ENCODE results near the gene NGLY1. TPM values are rescaled to one million over a fixed set of nuclear protein-coding genes. Genes with fewer than 3 reads are reported as not detected.
A peak's percentile ranks its signal among the peaks of the same experiment; 100 is the strongest.

Gene NGLY1, protein sequence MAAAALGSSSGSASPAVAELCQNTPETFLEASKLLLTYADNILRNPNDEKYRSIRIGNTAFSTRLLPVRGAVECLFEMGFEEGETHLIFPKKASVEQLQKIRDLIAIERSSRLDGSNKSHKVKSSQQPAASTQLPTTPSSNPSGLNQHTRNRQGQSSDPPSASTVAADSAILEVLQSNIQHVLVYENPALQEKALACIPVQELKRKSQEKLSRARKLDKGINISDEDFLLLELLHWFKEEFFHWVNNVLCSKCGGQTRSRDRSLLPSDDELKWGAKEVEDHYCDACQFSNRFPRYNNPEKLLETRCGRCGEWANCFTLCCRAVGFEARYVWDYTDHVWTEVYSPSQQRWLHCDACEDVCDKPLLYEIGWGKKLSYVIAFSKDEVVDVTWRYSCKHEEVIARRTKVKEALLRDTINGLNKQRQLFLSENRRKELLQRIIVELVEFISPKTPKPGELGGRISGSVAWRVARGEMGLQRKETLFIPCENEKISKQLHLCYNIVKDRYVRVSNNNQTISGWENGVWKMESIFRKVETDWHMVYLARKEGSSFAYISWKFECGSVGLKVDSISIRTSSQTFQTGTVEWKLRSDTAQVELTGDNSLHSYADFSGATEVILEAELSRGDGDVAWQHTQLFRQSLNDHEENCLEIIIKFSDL
- 10 to 100 TPM; 61.5 to 73.3 (median 68.6) TPM for total RNA-seq

DNA sequence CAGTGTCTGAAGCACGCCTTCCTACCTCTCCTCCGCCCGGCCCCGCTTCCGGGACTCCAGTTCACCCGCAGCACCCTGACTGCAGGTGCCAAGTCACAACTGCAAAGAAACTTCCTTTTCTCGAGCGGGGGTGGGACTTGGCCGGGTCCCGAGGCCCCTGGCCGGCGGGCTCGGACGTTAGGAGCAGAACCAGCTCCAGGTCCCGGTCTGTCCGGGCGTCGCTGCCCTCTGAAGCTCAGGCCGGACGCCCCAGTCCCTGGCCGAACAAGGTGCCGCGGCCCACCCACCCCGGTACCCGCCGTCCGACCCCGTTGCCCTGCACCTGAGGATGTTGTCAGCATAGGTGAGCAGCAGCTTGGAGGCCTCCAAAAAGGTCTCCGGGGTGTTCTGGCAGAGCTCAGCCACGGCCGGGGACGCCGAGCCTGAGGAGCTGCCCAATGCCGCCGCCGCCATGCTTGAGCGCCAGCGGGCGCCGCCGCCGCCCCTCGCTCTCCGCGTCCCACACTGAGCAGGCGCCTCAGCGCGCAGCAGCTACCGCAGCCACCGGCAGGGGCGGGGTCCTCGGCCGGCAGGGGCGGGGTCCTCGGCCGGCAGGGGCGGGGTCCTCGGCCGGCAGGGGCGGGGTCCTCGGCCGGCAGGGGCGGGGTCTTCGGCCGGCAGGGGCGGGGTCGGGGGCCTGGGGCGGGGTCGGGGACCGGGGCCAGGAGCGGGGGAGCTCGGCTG is at the start of gene NGLY1:
Gene NGLY1 (minus strand): TSS at position 506 of the 723 bp plus-strand sequence. CDS start 53 bp downstream, at position 453.
- peak; percentile 90 to 92 for ATAC-seq
- Histone ChIP-seq H3K27me3 (no peaks in the 10 kb centered on the region), H3K4me3 (peak within 1 kb of the TSS; percentile 87 to 97 (median 94)), H3K4me1 (peaks cover 15 to 22% of the 10 kb centered on the region in 2 donors), H3K27ac (peak within 1 kb of the TSS; percentile 91 to 97 (median 94)), H3K9me3 (no peaks in the 10 kb centered on the region), H3K36me3 (peaks cover 0 to 4% of the 10 kb centered on the region in 2 donors)
- peak; percentile 78 to 79 for DNase-seq
- intact Hi-C loops (cut with DNase I; ENCODE audit: low total_unique reads) (loop anchor here (2.0 to 10.0 kb wide), 4 partner anchors 118 to 356 kb away; partner anchors contain the start of genes RARB and TOP2B), in situ Hi-C loops (cut with MboI; ENCODE audit: low sequenced_read_pairs in 4 of 4) (loop anchor here in 3 of 4 donors (10.0 to 25.0 kb wide), 4 partner anchors 118 to 346 kb away; partner anchors contain the start of genes RARB (in 1 of the 3) and TOP2B (in 1 of the 3))
- TF ChIP-seq, protein P1, sequence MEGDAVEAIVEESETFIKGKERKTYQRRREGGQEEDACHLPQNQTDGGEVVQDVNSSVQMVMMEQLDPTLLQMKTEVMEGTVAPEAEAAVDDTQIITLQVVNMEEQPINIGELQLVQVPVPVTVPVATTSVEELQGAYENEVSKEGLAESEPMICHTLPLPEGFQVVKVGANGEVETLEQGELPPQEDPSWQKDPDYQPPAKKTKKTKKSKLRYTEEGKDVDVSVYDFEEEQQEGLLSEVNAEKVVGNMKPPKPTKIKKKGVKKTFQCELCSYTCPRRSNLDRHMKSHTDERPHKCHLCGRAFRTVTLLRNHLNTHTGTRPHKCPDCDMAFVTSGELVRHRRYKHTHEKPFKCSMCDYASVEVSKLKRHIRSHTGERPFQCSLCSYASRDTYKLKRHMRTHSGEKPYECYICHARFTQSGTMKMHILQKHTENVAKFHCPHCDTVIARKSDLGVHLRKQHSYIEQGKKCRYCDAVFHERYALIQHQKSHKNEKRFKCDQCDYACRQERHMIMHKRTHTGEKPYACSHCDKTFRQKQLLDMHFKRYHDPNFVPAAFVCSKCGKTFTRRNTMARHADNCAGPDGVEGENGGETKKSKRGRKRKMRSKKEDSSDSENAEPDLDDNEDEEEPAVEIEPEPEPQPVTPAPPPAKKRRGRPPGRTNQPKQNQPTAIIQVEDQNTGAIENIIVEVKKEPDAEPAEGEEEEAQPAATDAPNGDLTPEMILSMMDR (IDR thresholded peaks at IDR 0.05 in 4 of 5, conservative IDR thresholded peaks at IDR 0.05 in 1 of 5) = peak in 3 of 5 experiments; percentile 27 to 56 (median 29)
- TF ChIP-seq POLR2A (IDR thresholded peaks at IDR 0.05) = peak; percentile 90 to 94

DNA sequence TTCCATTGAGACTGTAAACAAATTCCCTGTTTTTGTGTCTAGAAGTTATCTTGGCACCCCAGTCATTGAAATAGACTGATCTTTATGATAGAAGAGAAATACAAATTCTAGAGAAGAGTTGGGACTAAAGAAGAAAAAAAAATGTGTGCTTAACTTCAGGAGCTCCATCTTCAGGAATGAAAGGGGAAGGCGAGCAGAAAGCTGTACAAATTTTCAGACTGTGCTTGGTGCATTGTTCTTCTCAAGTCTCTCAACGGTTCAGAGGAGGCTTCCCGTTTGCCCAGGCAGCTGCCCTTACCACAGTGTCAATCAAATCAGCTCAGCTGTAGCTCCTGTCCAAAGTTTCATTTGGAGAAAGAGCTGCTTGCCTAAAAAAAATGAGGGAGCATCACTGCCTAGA is 48.3 kb upstream of the NGLY1 start:
- Histone ChIP-seq H3K9me3 (no peaks in the 10 kb centered on the region), H3K4me3 (no peak overlapping the region), H3K4me1 (no peaks in the 10 kb centered on the region), H3K27ac (no peak overlapping the region), H3K36me3 (no peaks in the 10 kb centered on the region), H3K27me3 (no peaks in the 10 kb centered on the region)
- TF ChIP-seq, protein P1 (IDR thresholded peaks at IDR 0.05 in 4 of 5, conservative IDR thresholded peaks at IDR 0.05 in 1 of 5) = no peak
- no peak for TF ChIP-seq POLR2A (IDR thresholded peaks at IDR 0.05)
- ATAC-seq (no peak), DNase-seq (no peak)
- intact Hi-C loops (cut with DNase I; ENCODE audit: low total_unique reads) (no loop called here), in situ Hi-C loops (cut with MboI; ENCODE audit: low sequenced_read_pairs in 4 of 4) (loop anchor here in 2 of 4 donors (25.0 kb wide), 1 partner anchor 881 kb away; no protein-coding TSS in a partner anchor)

DNA sequence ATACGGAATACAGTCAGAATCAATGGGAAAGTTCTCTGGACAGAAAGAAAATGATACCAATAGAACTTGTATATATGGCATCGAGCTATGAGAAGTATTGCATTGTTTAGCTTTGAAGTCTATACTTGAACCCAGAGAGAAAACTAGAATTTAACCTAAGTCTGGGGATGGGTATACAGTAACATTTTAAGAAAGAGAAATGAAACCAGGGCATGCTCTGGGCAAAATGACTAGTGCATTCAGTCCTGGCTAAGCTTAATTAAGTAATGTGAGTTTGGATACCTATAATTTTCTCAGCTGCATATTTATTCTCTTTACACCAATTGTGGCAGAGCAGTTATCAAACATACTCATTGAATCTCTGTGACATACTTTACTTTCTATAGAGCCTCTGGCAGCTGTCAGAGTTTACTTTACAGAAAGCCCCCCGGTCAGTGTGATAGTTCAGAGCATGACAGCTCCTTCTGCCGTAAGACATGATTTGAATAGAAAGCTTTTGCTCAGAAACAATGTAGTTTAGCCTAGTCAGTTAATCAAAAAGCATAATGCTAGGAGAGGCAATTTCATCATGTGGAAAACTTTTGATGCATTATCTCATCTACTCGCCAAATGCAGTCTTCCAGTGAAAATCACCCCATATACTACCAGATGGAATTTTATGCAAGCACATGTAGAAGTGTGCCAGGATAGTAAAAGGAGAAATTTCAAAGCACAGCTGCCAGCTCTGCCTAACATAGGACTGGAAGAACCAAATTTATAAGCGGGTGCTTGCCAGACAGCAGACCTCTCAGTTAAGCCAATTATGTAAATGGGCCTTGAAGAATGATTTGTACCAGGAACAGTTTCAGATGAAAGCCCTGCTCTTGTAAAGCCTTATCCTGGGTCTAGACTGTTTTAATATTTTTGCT is 47.4 kb upstream of the NGLY1 start:
- in situ Hi-C loops (cut with MboI; ENCODE audit: low sequenced_read_pairs in 4 of 4) = loop anchor here in 2 of 4 donors (25.0 kb wide), 1 partner anchor 882 kb away; no protein-coding TSS in a partner anchor
- H3K4me1 ChIP-seq = no peaks in the 10 kb centered on the region
- H3K9me3 ChIP-seq = no peaks in the 10 kb centered on the region
- H3K36me3 ChIP-seq = no peaks in the 10 kb centered on the region
- H3K27ac ChIP-seq = no peak overlapping the region
- intact Hi-C loops (cut with DNase I; ENCODE audit: low total_unique reads) = no loop called here
- TF ChIP-seq, protein P1 (IDR thresholded peaks at IDR 0.05 in 4 of 5, conservative IDR thresholded peaks at IDR 0.05 in 1 of 5) = no peak
- no peak for TF ChIP-seq POLR2A (IDR thresholded peaks at IDR 0.05)
- DNase-seq = no peak
- no peaks in the 10 kb centered on the region for H3K27me3 ChIP-seq
- ATAC-seq = no peak
- no peak overlapping the region for H3K4me3 ChIP-seq

DNA sequence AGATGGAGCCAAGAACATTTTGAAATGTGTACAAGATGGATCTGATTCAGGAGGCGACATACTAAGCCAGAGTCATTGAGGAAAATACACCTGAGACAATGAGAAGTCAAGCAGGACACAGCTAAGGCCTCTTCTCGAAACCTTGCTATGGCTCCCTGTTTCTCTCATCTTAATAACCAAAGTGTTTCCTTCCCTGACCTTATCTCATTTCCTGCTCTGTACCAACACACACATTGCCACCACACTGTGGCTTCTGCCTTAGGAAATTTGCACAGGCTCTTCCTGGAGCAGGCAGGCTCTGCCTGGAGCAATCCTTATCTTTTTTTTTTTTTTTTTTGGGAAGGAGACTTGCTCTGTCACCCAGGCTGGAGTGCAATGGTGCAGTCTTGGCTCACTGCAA is 43.3 kb upstream of the NGLY1 start:
- H3K9me3 ChIP-seq = no peaks in the 10 kb centered on the region
- ATAC-seq (no peak), DNase-seq (no peak)
- H3K36me3 ChIP-seq = no peaks in the 10 kb centered on the region
- H3K4me1 ChIP-seq = peaks cover 0 to 5% of the 10 kb centered on the region in 2 donors
- in situ Hi-C loops (cut with MboI; ENCODE audit: low sequenced_read_pairs in 4 of 4) (loop anchor here in 2 of 4 donors (25.0 kb wide), 1 partner anchor 886 kb away; no protein-coding TSS in a partner anchor), intact Hi-C loops (cut with DNase I; ENCODE audit: low total_unique reads) (no loop called here)
- no peaks in the 10 kb centered on the region for H3K27me3 ChIP-seq
- no peak overlapping the region for H3K27ac ChIP-seq
- TF ChIP-seq, protein P1 (IDR thresholded peaks at IDR 0.05 in 4 of 5, conservative IDR thresholded peaks at IDR 0.05 in 1 of 5) = no peak
- no peak for TF ChIP-seq POLR2A (IDR thresholded peaks at IDR 0.05)
- H3K4me3 ChIP-seq = no peak overlapping the region

Measured in gastrocnemius medialis (tissue), 4 donors.